ENCODE results near the gene STX8.

DNA sequence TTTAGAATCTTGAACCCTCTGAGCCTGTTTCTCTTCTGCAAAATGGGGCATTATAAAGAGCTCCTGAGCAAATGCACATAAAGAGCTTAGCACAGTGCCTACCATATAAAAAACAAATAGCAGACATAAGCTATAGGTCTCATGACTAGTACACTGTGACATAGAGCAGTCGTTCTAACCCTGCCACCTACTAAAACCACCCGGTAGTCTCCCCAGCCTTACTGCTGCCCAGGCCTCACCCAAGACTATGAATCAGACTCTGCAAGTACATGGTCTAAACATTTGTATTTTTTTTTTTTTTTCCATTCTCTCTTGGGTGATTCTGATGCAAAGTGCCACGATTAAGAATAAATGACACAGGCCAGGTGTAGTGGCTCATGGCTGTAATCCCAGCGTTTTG is 33.9 kb downstream of the STX8 start:
- no peak for TF ChIP-seq SIN3A (IDR thresholded peaks at IDR 0.05; ENCODE audit: borderline replicate concordance, insufficient read depth, low read length)
- no peak for TF ChIP-seq POLR2AphosphoS5 (IDR thresholded peaks at IDR 0.05; ENCODE audit: low read depth, low read length)
- TF ChIP-seq, protein P1, sequence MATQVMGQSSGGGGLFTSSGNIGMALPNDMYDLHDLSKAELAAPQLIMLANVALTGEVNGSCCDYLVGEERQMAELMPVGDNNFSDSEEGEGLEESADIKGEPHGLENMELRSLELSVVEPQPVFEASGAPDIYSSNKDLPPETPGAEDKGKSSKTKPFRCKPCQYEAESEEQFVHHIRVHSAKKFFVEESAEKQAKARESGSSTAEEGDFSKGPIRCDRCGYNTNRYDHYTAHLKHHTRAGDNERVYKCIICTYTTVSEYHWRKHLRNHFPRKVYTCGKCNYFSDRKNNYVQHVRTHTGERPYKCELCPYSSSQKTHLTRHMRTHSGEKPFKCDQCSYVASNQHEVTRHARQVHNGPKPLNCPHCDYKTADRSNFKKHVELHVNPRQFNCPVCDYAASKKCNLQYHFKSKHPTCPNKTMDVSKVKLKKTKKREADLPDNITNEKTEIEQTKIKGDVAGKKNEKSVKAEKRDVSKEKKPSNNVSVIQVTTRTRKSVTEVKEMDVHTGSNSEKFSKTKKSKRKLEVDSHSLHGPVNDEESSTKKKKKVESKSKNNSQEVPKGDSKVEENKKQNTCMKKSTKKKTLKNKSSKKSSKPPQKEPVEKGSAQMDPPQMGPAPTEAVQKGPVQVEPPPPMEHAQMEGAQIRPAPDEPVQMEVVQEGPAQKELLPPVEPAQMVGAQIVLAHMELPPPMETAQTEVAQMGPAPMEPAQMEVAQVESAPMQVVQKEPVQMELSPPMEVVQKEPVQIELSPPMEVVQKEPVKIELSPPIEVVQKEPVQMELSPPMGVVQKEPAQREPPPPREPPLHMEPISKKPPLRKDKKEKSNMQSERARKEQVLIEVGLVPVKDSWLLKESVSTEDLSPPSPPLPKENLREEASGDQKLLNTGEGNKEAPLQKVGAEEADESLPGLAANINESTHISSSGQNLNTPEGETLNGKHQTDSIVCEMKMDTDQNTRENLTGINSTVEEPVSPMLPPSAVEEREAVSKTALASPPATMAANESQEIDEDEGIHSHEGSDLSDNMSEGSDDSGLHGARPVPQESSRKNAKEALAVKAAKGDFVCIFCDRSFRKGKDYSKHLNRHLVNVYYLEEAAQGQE (IDR thresholded peaks at IDR 0.05; ENCODE audit: insufficient read depth in 1 of 2, low read depth in 2 of 2, low read length in 2 of 2), result no peak
- TF ChIP-seq TAF1 (IDR thresholded peaks at IDR 0.05; ENCODE audit: borderline replicate concordance, insufficient read depth, low read length), result no peak
- no peak for TF ChIP-seq FOXP2 (optimal IDR thresholded peaks at IDR 0.05; ENCODE audit: borderline replicate concordance, extremely low read depth, extremely low read length, insufficient read depth)
